Fibroblast of lung (primary cell): ENCODE results near the gene ULBP1.

Experiments used
- CTCF ChIP-seq, 2 donors: IDR thresholded peaks in 1 of 2; conservative IDR thresholded peaks in 1 of 2; 1 replicate in 1 of 2; 2 replicates in 1 of 2; pipeline ENCODE4 v1.5.1; 2011 to 2012; ENCODE audit warnings: low read length in 2 of 2, control low read depth in 1 of 2, inconsistent platforms in 1 of 2, low read depth in 1 of 2, mild to moderate bottlenecking in 1 of 2
- EZH2 ChIP-seq: IDR thresholded peaks from 2 replicates; pipeline ENCODE4 v1.5.1; 2012; ENCODE audit warnings: low read length, control low read depth, mild to moderate bottlenecking; ENCODE audit errors: missing control alignments

- TF ChIP-seq EZH2 (no peak), CTCF (conservative IDR thresholded peaks at IDR 0.05 in 1 of 2, IDR thresholded peaks at IDR 0.05 in 1 of 2; ENCODE audit: low read depth in 1 of 2, low read length in 2 of 2) (no peak)
Observed at GRCh38 chr6:150005761-150006651, 42.3 kb downstream of the ULBP1 start.
